ENCODE results near the gene HSD3B1.

The HSD3B1 gene

GRCh38 chr1:119537966-119538365, 31.0 kb downstream of the HSD3B1 start:
- H3K27ac ChIP-seq (ENCODE audit: low read depth, low read length) = no peak overlapping the region
- no peaks in the 10 kb centered on the region for H3K79me2 ChIP-seq (ENCODE audit: insufficient read depth, low read length)
- no peak overlapping the region for H3K4me2 ChIP-seq (ENCODE audit: low read depth, low read length, poor library complexity, severe bottlenecking)
- TF ChIP-seq EZH2phosphoT487 (conservative IDR thresholded peaks at IDR 0.05; ENCODE audit: low read length) (no peak), CTCF (IDR thresholded peaks at IDR 0.05; ENCODE audit: insufficient read depth, low read length, poor library complexity, severe bottlenecking) (no peak)
- no peaks in the 10 kb centered on the region for H3K9me3 ChIP-seq (ENCODE audit: insufficient read depth, low read length)
- H4K20me1 ChIP-seq (ENCODE audit: low read depth, low read length) = no peaks in the 10 kb centered on the region
- H3F3A ChIP-seq (ENCODE audit: insufficient read depth) = no peaks in the 10 kb centered on the region
- H3K27me3 ChIP-seq (ENCODE audit: low read length) = no peaks in the 10 kb centered on the region
- H2AFZ ChIP-seq (ENCODE audit: low read depth, low read length, severe bottlenecking) = no peak overlapping the region
- H3K9ac ChIP-seq (ENCODE audit: low read length) = no peak overlapping the region
- no peaks in the 10 kb centered on the region for H3K9me2 ChIP-seq (replicated peaks; ENCODE audit: insufficient read depth, low read length)
- H3K36me3 ChIP-seq (ENCODE audit: low read length) = no peaks in the 10 kb centered on the region
- no peak overlapping the region for H3K4me3 ChIP-seq (ENCODE audit: insufficient read depth, low read length, poor library complexity, severe bottlenecking)

GRCh38 chr1:119539636-119540035, 32.6 kb downstream of the HSD3B1 start:
- TF ChIP-seq EZH2phosphoT487 (conservative IDR thresholded peaks at IDR 0.05; ENCODE audit: low read length) (no peak), CTCF (IDR thresholded peaks at IDR 0.05; ENCODE audit: insufficient read depth, low read length, poor library complexity, severe bottlenecking) (no peak)
- Histone ChIP-seq H3K27ac (ENCODE audit: low read depth, low read length) (no peak overlapping the region), H3K27me3 (ENCODE audit: low read length) (no peaks in the 10 kb centered on the region), H3K9me2 (replicated peaks; ENCODE audit: insufficient read depth, low read length) (no peaks in the 10 kb centered on the region), H3K9me3 (ENCODE audit: insufficient read depth, low read length) (no peaks in the 10 kb centered on the region), H3K9ac (ENCODE audit: low read length) (no peak overlapping the region), H4K20me1 (ENCODE audit: low read depth, low read length) (no peaks in the 10 kb centered on the region), H3K79me2 (ENCODE audit: insufficient read depth, low read length) (no peaks in the 10 kb centered on the region), H3K4me3 (ENCODE audit: insufficient read depth, low read length, poor library complexity, severe bottlenecking) (no peak overlapping the region), H3K36me3 (ENCODE audit: low read length) (no peaks in the 10 kb centered on the region), H3F3A (ENCODE audit: insufficient read depth) (no peaks in the 10 kb centered on the region), H2AFZ (ENCODE audit: low read depth, low read length, severe bottlenecking) (no peak overlapping the region), H3K4me2 (ENCODE audit: low read depth, low read length, poor library complexity, severe bottlenecking) (no peak overlapping the region)

GRCh38 chr1:119541389-119541788, 34.4 kb downstream of the HSD3B1 start:
- Histone ChIP-seq H2AFZ (ENCODE audit: low read depth, low read length, severe bottlenecking) (no peak overlapping the region), H3F3A (ENCODE audit: insufficient read depth) (no peaks in the 10 kb centered on the region), H3K9ac (ENCODE audit: low read length) (no peak overlapping the region), H4K20me1 (ENCODE audit: low read depth, low read length) (no peaks in the 10 kb centered on the region), H3K9me2 (replicated peaks; ENCODE audit: insufficient read depth, low read length) (no peaks in the 10 kb centered on the region), H3K4me2 (ENCODE audit: low read depth, low read length, poor library complexity, severe bottlenecking) (no peak overlapping the region), H3K27me3 (ENCODE audit: low read length) (no peaks in the 10 kb centered on the region), H3K36me3 (ENCODE audit: low read length) (no peaks in the 10 kb centered on the region), H3K9me3 (ENCODE audit: insufficient read depth, low read length) (no peaks in the 10 kb centered on the region), H3K79me2 (ENCODE audit: insufficient read depth, low read length) (no peaks in the 10 kb centered on the region), H3K4me3 (ENCODE audit: insufficient read depth, low read length, poor library complexity, severe bottlenecking) (no peak overlapping the region), H3K27ac (ENCODE audit: low read depth, low read length) (no peak overlapping the region)
- TF ChIP-seq CTCF (IDR thresholded peaks at IDR 0.05; ENCODE audit: insufficient read depth, low read length, poor library complexity, severe bottlenecking) = no peak
- no peak for TF ChIP-seq EZH2phosphoT487 (conservative IDR thresholded peaks at IDR 0.05; ENCODE audit: low read length)
